NCI-H526 (cell line): Measurements from ENCODE around the gene IRS2.

Experiments used
- DNase-seq, 2 experiments: peaks; one replicate each; lab custom pipeline; 2025; lab: John Stamatoyannopoulos, UW

IRS2 gene

DNA sequence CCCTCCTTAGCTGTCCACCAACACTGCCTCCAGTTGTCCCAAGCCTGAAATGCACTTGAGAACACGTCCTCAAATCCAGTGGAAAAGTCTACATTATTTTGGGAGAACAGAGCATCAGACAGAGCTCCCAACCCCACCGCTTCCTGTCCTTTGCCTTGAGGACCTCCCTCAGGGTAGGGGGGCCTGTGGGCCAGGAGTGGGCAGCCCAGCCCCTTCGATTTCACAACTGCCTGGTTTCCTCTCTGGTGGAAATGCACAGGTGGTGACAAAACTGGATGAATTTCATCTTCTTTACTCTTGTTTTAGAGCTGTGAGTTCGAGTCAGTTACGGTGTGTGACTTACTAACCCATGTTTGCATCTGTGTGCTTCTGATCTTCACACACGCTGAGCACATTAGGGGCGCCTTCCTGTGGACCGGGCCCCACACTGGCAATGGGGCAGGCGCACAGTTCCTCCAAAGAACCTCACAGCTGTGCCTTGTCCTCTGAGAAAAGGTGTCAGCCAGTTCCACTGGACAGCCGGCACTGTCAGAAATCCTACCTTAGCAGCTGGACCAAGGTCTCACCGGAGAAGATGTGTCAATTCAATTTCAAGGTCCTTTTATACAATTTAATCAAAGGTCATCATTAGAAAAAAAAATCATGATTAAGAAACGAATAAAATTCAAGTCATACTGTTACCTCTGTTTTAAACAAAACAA lies 80.2 kb downstream of the IRS2 start:
- DNase-seq: no peak

GRCh38 chr13:109704771-109705635 lies 81.4 kb downstream of the IRS2 start:
- DNase-seq: peak; percentile 64 to 68

DNA sequence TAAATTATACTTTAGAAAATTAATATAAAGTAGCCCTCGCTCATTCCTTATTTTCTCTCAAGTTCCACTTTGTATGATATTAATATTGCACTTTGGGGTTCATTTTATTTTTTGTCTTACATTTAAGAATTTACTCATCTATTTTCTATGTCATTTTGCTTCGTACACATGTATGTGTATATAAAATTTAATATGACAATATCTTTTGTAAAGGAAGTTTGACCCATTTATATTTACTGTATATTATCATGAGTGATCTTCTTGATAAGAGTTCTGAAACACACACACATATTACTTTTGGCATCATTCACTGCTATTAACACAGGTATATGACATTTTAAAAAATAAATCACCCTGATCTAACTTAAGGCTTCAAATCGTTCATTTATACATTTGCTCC lies 83.1 kb downstream of the IRS2 start:
- DNase-seq: no peak
